GM18520 (cell line): ENCODE results near the gene DLEC1.
"Not testable (repeated sequence)": the region's sequence is repeated elsewhere in the genome, so short reads cannot be mapped to it uniquely, and the experiment has no call there.

Source experiments
- ATAC-seq: cut with Tn5 transposase; IDR thresholded peaks from one replicate; pipeline ENCODE4 v1.9.1; 2021; ENCODE audit not compliant: unreplicated experiment

Gene DLEC1

GRCh38 chr3:38119821-38120692 is 81.0 kb downstream of the DLEC1 start:
- ATAC-seq = no peak

DNA sequence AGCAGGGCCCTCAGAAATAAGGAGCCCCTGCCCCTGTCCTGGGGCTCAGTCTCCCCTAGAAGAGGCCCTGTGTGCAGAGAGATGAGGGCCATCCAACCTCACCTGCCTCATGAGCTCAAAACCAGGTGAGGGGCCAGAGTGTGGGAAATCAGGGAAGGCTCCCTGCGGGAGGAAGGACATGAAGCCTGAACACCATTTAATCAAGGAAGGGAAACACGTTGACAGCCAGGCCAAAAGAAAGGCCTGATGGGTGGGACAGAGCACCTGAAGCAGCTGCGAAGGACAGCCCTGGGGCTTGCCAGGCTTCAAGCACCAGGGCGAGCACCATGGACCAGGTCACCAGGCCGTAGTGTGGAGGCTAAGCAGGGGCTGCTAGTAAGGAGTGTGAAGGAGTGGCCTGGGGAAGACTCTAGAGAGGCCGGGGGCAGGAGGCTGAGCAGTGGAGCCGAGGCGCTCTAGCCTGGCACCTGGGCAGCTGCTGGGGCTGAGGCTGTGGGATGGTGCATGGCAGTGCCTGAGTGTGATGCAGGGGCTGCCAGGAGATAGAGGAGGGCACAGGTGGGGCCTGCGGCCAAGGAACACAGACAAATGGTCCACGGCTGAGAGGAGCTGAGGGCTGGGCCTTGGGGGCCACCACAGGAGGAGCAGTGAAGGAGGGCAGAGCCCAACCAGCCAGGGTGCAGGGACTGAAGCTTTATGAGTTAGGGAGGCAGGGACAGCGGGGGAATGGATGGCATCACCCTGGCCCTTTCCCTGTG is 81.9 kb downstream of the DLEC1 start:
- ATAC-seq = no peak

GRCh38 chr3:38121451-38121831 is 82.4 kb downstream of the DLEC1 start:
- no peak for ATAC-seq

- ATAC-seq = no peak
Measured at GRCh38 chr3:38121832-38122461, 82.9 kb downstream of the DLEC1 start.

DNA sequence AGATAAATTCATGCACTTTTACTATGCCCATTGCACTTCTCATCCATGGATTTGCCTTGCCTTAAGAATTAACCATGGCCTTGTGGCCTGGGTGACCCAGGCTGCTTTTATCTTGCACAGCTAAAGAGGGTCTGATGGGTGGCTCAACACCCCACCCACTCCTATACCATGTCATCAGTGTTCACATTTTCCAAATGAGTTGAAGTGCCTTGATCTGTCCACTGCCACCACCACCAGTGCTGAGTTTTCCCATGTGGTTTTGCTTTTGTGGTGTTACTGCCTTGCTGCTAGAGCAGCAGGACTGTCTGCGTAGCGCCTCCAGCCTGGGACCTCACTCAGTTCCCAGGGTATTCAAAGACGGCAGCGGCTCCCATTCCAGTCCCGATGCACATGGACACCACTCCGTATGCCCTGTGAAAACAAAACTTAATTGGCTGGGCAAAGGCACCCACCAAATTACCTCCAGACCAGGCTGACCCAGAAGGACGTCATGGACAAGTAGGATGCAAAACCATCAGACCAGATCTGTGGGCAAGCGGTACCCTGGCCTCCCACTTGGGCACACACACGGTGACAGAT is 83.8 kb downstream of the DLEC1 start:
- ATAC-seq = no peak

GRCh38 chr3:38124324-38125122 is 85.5 kb downstream of the DLEC1 start:
- no peak for ATAC-seq

DNA sequence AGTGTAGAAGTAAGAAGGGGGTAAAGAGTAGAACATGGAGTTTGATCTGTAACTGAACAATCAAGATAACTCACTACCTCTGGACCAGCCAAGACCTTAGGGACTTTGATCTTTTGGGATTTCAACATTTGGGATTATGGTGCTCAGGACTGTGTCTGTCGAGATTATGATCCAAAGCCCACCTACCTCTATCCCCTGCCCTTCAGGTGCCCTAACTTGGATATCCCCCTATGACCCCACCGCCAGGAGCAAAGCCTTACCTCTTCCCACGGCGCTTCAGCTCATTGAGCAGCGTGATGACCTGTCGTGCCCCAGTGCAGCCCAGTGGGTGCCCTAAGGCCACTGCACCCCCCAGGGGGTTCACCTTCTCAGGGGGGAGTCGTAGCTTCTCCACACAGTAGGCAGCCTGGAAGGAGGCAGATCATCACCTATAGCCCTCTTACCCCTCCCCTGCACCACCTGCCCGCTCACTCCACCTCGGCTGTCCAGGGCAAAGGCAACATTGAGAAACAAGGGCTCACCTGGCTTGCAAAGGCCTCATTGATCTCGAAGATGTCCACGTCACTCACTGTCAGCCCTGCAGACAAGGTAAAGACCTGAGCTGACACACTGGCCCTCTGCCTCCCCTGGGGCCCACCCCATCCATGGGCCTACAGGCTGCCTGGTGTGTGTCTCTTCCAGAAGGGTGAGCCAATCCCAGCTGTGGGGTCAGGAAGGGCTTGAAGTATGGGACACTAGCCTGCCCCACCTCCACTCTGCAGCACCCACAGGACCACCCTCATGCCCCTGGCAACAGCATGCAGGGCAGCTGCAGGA is 86.5 kb downstream of the DLEC1 start:
- no peak for ATAC-seq

- ATAC-seq = no peak
Measured at GRCh38 chr3:38126121-38126892, 87.3 kb downstream of the DLEC1 start.

- ATAC-seq = no peak
Measured at GRCh38 chr3:38127611-38128302, 88.7 kb downstream of the DLEC1 start.

GRCh38 chr3:38128303-38128655 is 89.3 kb downstream of the DLEC1 start:
- ATAC-seq = no peak

- no peak for ATAC-seq
Measured at GRCh38 chr3:38129058-38129457, 90.0 kb downstream of the DLEC1 start.

DNA sequence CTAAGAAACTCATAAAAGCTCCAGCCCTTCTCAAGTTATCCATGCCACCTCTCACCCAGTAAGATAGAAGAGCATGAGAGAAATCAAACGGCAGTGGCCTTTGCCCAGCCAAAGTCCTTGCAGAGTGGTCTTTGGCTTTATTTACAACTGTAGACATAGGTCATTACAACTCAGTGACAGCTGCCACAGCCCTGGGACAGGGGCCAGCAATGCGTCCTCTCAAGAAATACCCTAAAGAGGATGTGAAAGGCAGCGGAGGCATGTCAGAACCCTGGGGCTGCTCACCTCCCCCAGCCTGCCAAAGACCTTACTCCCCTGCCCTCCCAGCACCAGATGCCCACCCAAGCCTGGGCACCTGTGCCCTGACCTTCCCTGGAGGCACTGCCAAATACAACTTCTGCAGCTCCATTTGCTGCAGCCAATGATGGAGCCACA is 91.6 kb downstream of the DLEC1 start:
- no peak for ATAC-seq

- no peak for ATAC-seq
Measured at GRCh38 chr3:38131621-38132369, 92.8 kb downstream of the DLEC1 start.

- no peak for ATAC-seq
Measured at GRCh38 chr3:38133209-38133556, 94.2 kb downstream of the DLEC1 start.

DNA sequence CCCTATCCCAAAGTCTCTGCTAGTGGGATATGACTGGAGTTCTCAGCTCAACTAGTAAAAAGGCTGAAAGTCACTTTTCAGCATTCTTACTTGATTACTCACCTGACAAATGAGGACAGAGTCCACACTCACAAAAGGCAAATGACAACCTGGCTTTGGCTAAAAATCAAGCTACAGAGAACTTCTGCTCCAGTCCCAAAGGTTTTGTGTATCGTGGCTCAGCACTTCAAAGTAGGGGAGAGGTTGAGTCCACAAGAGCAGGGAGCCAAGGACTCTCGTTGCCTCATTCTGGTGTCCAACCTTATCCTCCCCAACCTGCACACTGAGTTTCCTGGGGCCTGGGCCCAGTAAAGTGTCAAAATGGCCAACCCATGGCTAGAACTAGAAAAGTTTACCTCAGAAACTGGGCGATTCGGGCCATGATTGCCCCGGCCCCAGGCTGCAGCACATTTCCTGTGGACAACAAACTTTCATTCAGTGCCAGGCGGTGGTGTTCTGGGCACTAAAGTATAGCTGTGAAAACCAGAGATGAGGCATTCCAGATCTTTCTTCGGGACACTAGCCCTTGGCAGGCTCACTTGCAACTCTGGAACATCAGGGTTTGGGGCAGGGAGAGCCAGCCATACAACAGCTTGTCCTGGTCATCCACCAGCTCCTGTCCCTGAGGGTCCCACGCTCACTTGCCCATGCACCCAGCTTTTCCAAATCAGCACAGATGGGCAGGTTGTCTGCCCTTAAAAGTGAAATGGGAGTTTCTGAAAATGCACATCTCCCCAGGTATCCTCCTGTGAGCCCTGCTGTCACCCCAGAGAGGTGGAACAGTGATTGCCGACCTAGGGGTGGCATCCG is 94.8 kb downstream of the DLEC1 start:
- ATAC-seq = no peak

DNA sequence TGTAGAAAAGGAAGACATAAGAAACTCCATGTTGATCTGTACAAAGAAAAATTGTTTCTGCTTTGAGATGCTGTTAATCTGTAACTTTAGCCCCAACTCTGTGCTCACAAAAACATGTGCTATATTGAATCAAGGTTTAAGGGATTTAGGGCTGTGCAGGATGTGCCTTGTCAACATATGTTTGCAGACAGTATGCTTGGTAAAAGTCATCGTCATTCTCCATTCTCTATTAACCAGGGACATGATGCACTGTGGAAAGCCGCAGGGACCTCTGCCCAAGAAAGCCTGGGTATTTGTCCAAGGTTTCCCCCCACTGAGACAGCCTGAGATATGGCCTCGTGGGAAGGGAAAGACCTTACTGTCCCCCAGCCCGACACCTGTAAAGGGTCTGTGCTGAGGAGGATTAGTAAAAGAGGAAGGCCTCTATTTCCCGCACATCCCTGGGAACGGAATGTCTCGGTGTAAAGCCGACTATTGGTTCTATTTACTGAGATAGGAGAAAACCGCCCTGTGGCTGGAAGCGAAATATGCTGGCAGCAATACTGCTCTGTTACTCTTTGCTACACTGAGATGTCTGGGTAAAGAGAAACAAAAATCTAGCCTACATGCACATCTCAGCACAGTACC is 95.6 kb downstream of the DLEC1 start:
- not testable (repeated sequence) for ATAC-seq
